Measurements from ENCODE around the gene NR4A3. TPM values are rescaled to one million over a fixed set of nuclear protein-coding genes. Genes with fewer than 3 reads are reported as not detected.

Gene NR4A3
- total RNA-seq, 2 donors from 2014 or later, result 37.4 to 49.8 TPM

- intact Hi-C loops (cut with DNase I), result no loop called here
- no peak for DNase-seq (ENCODE audit: low spot score)
Observed at GRCh38 chr9:99859243-99859980, 37.7 kb downstream of the NR4A3 start.

GRCh38 chr9:99860266-99860665, 38.6 kb downstream of the NR4A3 start:
- intact Hi-C loops (cut with DNase I), result no loop called here
- DNase-seq (ENCODE audit: low spot score), result no peak

- no peak for DNase-seq (ENCODE audit: low spot score)
- intact Hi-C loops (cut with DNase I), result no loop called here
Observed at GRCh38 chr9:99863955-99864354, 42.3 kb downstream of the NR4A3 start.

GRCh38 chr9:99866398-99866797, 44.7 kb downstream of the NR4A3 start:
- intact Hi-C loops (cut with DNase I), result no loop called here
- DNase-seq (ENCODE audit: low spot score), result no peak

GRCh38 chr9:99867536-99867935, 45.9 kb downstream of the NR4A3 start:
- intact Hi-C loops (cut with DNase I), result no loop called here
- DNase-seq (ENCODE audit: low spot score), result no peak

- DNase-seq (ENCODE audit: low spot score), result no peak
- intact Hi-C loops (cut with DNase I), result no loop called here
Observed at GRCh38 chr9:99867968-99868367, 46.3 kb downstream of the NR4A3 start.

- intact Hi-C loops (cut with DNase I), result no loop called here
- DNase-seq (ENCODE audit: low spot score), result no peak
Observed at GRCh38 chr9:99868845-99869244, 47.2 kb downstream of the NR4A3 start.

GRCh38 chr9:99870126-99870525, 48.4 kb downstream of the NR4A3 start:
- intact Hi-C loops (cut with DNase I), result no loop called here
- no peak for DNase-seq (ENCODE audit: low spot score)

- intact Hi-C loops (cut with DNase I), result no loop called here
- DNase-seq (ENCODE audit: low spot score), result no peak
Observed at GRCh38 chr9:99873531-99873930, 51.8 kb downstream of the NR4A3 start.

GRCh38 chr9:99873943-99874584, 52.4 kb downstream of the NR4A3 start:
- intact Hi-C loops (cut with DNase I), result no loop called here
- DNase-seq (ENCODE audit: low spot score), result no peak

- no peak for DNase-seq (ENCODE audit: low spot score)
- intact Hi-C loops (cut with DNase I), result no loop called here
Observed at GRCh38 chr9:99876190-99876589, 54.5 kb downstream of the NR4A3 start.

GRCh38 chr9:99878651-99879050, 57.0 kb downstream of the NR4A3 start:
- intact Hi-C loops (cut with DNase I), result no loop called here
- no peak for DNase-seq (ENCODE audit: low spot score)

- intact Hi-C loops (cut with DNase I), result no loop called here
- no peak for DNase-seq (ENCODE audit: low spot score)
Observed at GRCh38 chr9:99881769-99882168, 60.1 kb downstream of the NR4A3 start.

GRCh38 chr9:99885747-99886146, 64.1 kb downstream of the NR4A3 start:
- no peak for DNase-seq (ENCODE audit: low spot score)
- intact Hi-C loops (cut with DNase I), result no loop called here

- no peak for DNase-seq (ENCODE audit: low spot score)
- intact Hi-C loops (cut with DNase I), result no loop called here
Observed at GRCh38 chr9:99889120-99889519, 67.4 kb downstream of the NR4A3 start.

- no peak for DNase-seq (ENCODE audit: low spot score)
- intact Hi-C loops (cut with DNase I), result no loop called here
Observed at GRCh38 chr9:99894826-99895225, 73.1 kb downstream of the NR4A3 start.

GRCh38 chr9:99895510-99895909, 73.8 kb downstream of the NR4A3 start:
- intact Hi-C loops (cut with DNase I), result no loop called here
- no peak for DNase-seq (ENCODE audit: low spot score)

- DNase-seq (ENCODE audit: low spot score), result no peak
- intact Hi-C loops (cut with DNase I), result no loop called here
Observed at GRCh38 chr9:99896119-99896518, 74.4 kb downstream of the NR4A3 start.

- intact Hi-C loops (cut with DNase I), result no loop called here
- DNase-seq (ENCODE audit: low spot score), result no peak
Observed at GRCh38 chr9:99903393-99903792, 81.7 kb downstream of the NR4A3 start.

GRCh38 chr9:99905833-99906402, 84.2 kb downstream of the NR4A3 start:
- intact Hi-C loops (cut with DNase I), result no loop called here

More at GRCh38 chr9:99905833-99906402, 84.2 kb downstream of the NR4A3 start:
- DNase-seq (ENCODE audit: low spot score), result no peak
